Measurements from ENCODE around the gene RPAP3. TPM values are rescaled to one million over a fixed set of nuclear protein-coding genes. Genes with fewer than 3 reads are reported as not detected.

The RPAP3 gene
- total RNA-seq, 1 experiment from 2014 or later: 44.3 TPM

- no peak for DNase-seq (ENCODE audit: low spot score)
Measured at GRCh38 chr12:47714826-47715386, 9.1 kb upstream of the RPAP3 start.

More at GRCh38 chr12:47714826-47715386, 9.1 kb upstream of the RPAP3 start:
- H3K4me1 Mint-ChIP-seq: peaks cover 29% of the 10 kb centered on the region
- ATAC-seq: no peak
- H3K27me3 Mint-ChIP-seq (ENCODE audit: low read depth): peaks cover 69% of the 10 kb centered on the region
- ChIA-PET POLR2A (no interaction called here), CTCF (interaction anchor here (0.6 to 8.3 kb wide), 21 partner anchors 9 to 683 kb away, joined by 3 to 104 read pairs (median 4); partner anchors contain the start of genes ENDOU, RPAP3 and SLC48A1)
- TF ChIP-seq CTCF (IDR thresholded peaks at IDR 0.05) (no peak), CBFB (CRISPR knock-in tag; IDR thresholded peaks at IDR 0.05; ENCODE audit: low read depth) (no peak), MXD4 (CRISPR knock-in tag; IDR thresholded peaks at IDR 0.05; ENCODE audit: borderline replicate concordance) (no peak), FOXJ3 (CRISPR knock-in tag; IDR thresholded peaks at IDR 0.05; ENCODE audit: borderline replicate concordance) (no peak), RORB (CRISPR knock-in tag; IDR thresholded peaks at IDR 0.05) (no peak), GTF2I (CRISPR knock-in tag; conservative IDR thresholded peaks at IDR 0.05) (no peak), MLX (CRISPR knock-in tag; IDR thresholded peaks at IDR 0.05) (no peak), ZNF317 (CRISPR knock-in tag; IDR thresholded peaks at IDR 0.05; ENCODE audit: borderline replicate concordance, low read depth) (no peak), ZNF219 (CRISPR knock-in tag; IDR thresholded peaks at IDR 0.05; ENCODE audit: borderline replicate concordance) (no peak), FOXP1 (CRISPR knock-in tag; IDR thresholded peaks at IDR 0.05; ENCODE audit: borderline replicate concordance) (no peak), IRF1 (CRISPR knock-in tag; IDR thresholded peaks at IDR 0.05) (no peak), NFYB (CRISPR knock-in tag; conservative IDR thresholded peaks at IDR 0.05; ENCODE audit: low read depth) (no peak), AR (CRISPR knock-in tag; IDR thresholded peaks at IDR 0.05) (no peak), NR2C2 (CRISPR knock-in tag; IDR thresholded peaks at IDR 0.05) (no peak), FOXP4 (CRISPR knock-in tag; IDR thresholded peaks at IDR 0.05) (no peak), ZMAT4 (CRISPR knock-in tag; IDR thresholded peaks at IDR 0.05) (no peak), ZNF425 (CRISPR knock-in tag; conservative IDR thresholded peaks at IDR 0.05) (no peak), EMX1 (CRISPR knock-in tag; IDR thresholded peaks at IDR 0.05) (no peak)
- no peak overlapping the region for H3K27ac Mint-ChIP-seq
- no peaks in the 10 kb centered on the region for H3K9me3 Mint-ChIP-seq
- H3K36me3 Mint-ChIP-seq: no peaks in the 10 kb centered on the region
- H3K4me3 Mint-ChIP-seq: no peak overlapping the region
